Liver (tissue), 9 donors: ENCODE data around the gene NDUFS3. TPM values are rescaled to one million over a fixed set of nuclear protein-coding genes. Genes with fewer than 3 reads are reported as not detected.
A peak's percentile ranks its signal among the peaks of the same experiment; 100 is the strongest.

Experiments
- DNase-seq: peaks from one replicate; pipeline ENCODE4 v3.0.0-alpha.2; 2017; ENCODE audit warnings: low spot score
- H3K27ac ChIP-seq, 2 donors: one replicate each; pipeline ENCODE4 v1.7.0; 2013; ENCODE audit warnings: inconsistent platforms in 2 of 2, low read length in 2 of 2, control low read depth in 1 of 2, low read depth in 1 of 2, mild to moderate bottlenecking in 1 of 2
- H3K27me3 ChIP-seq, 4 donors: one replicate each; pipeline versions ENCODE4 v1.6.1 to v1.7.0; 2013; ENCODE audit warnings: low read length in 3 of 4, inconsistent platforms in 1 of 4, mild to moderate bottlenecking in 1 of 4, moderate library complexity in 1 of 4; ENCODE audit not compliant: control insufficient read depth in 4 of 4, insufficient read depth in 4 of 4
- H3K36me3 ChIP-seq, 4 donors: one replicate each; pipeline versions ENCODE4 v1.6.1 to v1.7.0; 2013; ENCODE audit warnings: low read length in 3 of 4, mild to moderate bottlenecking in 3 of 4, low read depth in 1 of 4, moderate library complexity in 1 of 4; ENCODE audit not compliant: control insufficient read depth in 4 of 4, insufficient read depth in 3 of 4
- H3K4me1 ChIP-seq, 4 donors: one replicate each; pipeline versions ENCODE4 v1.6.1 to v1.7.0; 2013; ENCODE audit warnings: low read length in 3 of 4, mild to moderate bottlenecking in 3 of 4, moderate library complexity in 1 of 4; ENCODE audit not compliant: control insufficient read depth in 4 of 4, insufficient read depth in 4 of 4
- H3K4me3 ChIP-seq, 3 donors: one replicate each; pipeline versions ENCODE4 v1.6.1 to v1.7.0; 2013; ENCODE audit warnings: low read length in 3 of 3, control low read depth in 1 of 3, low read depth in 1 of 3, mild to moderate bottlenecking in 1 of 3
- H3K9ac ChIP-seq, 2 donors: one replicate each; pipeline ENCODE4 v1.7.0; 2013; ENCODE audit warnings: low read length in 2 of 2, mild to moderate bottlenecking in 2 of 2, moderate library complexity in 2 of 2, control low read depth in 1 of 2, low read depth in 1 of 2
- H3K9me3 ChIP-seq, 4 donors: one replicate each; pipeline versions ENCODE4 v1.6.1 to v1.7.0; 2013; ENCODE audit warnings: low read length in 3 of 4; ENCODE audit not compliant: control insufficient read depth in 4 of 4
- ATF3 ChIP-seq: IDR thresholded peaks from 2 replicates; pipeline ENCODE4 v1.6.1; 2016; ENCODE audit warnings: antibody characterized with exemption
- EGR1 ChIP-seq, 2 donors: IDR thresholded peaks; 2 replicates each; pipeline ENCODE4 v1.6.1; 2016 to 2018; ENCODE audit warnings: antibody characterized with exemption in 2 of 2, low read depth in 2 of 2
- FOXA1 ChIP-seq: IDR thresholded peaks from 2 replicates; pipeline ENCODE4 v1.6.1; 2016; ENCODE audit warnings: antibody characterized with exemption
- FOXA2 ChIP-seq: IDR thresholded peaks from 2 replicates; pipeline ENCODE4 v1.6.1; 2016; ENCODE audit warnings: antibody characterized with exemption
- GABPA ChIP-seq, 2 donors: IDR thresholded peaks in 1 of 2; conservative IDR thresholded peaks in 1 of 2; 2 replicates each; pipeline ENCODE4 v1.6.1; 2016; ENCODE audit warnings: antibody characterized with exemption in 2 of 2, mild to moderate bottlenecking in 1 of 2, moderate library complexity in 1 of 2
- HNF4A ChIP-seq, 2 donors: conservative IDR thresholded peaks; 2 replicates each; pipeline ENCODE4 v1.6.1; 2016; ENCODE audit warnings: antibody characterized with exemption in 2 of 2, mild to moderate bottlenecking in 2 of 2
- HNF4G ChIP-seq: IDR thresholded peaks from 2 replicates; pipeline ENCODE4 v1.6.1; 2016; ENCODE audit warnings: antibody characterized with exemption
- JUND ChIP-seq, 2 donors: IDR thresholded peaks; 2 replicates each; pipeline ENCODE4 v1.6.1; 2016; ENCODE audit warnings: antibody characterized with exemption in 2 of 2
- RAD21 ChIP-seq, 2 donors: IDR thresholded peaks; 2 replicates each; pipeline ENCODE4 v1.6.1; 2016; ENCODE audit warnings: antibody characterized with exemption in 2 of 2, mild to moderate bottlenecking in 2 of 2
- REST ChIP-seq: IDR thresholded peaks from 2 replicates; pipeline ENCODE4 v1.6.1; 2016; ENCODE audit warnings: antibody characterized with exemption, mild to moderate bottlenecking
- RXRA ChIP-seq, 2 donors: IDR thresholded peaks; 2 replicates each; pipeline ENCODE4 v1.6.1; 2017 to 2018; ENCODE audit warnings: antibody characterized with exemption in 2 of 2, mild to moderate bottlenecking in 1 of 2
- SP1 ChIP-seq: IDR thresholded peaks from 2 replicates; pipeline ENCODE4 v1.6.1; 2018; ENCODE audit warnings: antibody characterized with exemption, mild to moderate bottlenecking
- TAF1 ChIP-seq: conservative IDR thresholded peaks from 2 replicates; pipeline ENCODE4 v1.6.1; 2016; ENCODE audit warnings: antibody characterized with exemption, mild to moderate bottlenecking
- YY1 ChIP-seq: IDR thresholded peaks from 2 replicates; pipeline ENCODE4 v1.6.1; 2016; ENCODE audit warnings: antibody characterized with exemption, mild to moderate bottlenecking
- WGBS: extraction: QIAGEN DNeasy Blood & Tissue Kit; methylation state at CpG from one replicate; pipeline ENCODE4 v1.1.7; 2013; 5-methylcytosine and 5-hydroxymethylcytosine counted together
- polyA plus RNA-seq, 2 donors: library from polyadenylated mRNA; stranded (reverse) in 1 of 2; unstranded in 1 of 2; fragments of 200-250 nt in 1 of 2; fragments of >200 nt in 1 of 2; fragmentation: Nextera tagmentation in 1 of 2; extraction: Ambion mirVana in 1 of 2; gene quantifications; one replicate each; pipeline versions ENCODE4 v1.2.1 to v1.2.3, GENCODE V29; 2013 to 2015
- total RNA-seq, 2 donors: library from RNA; depleted of rRNA; stranded (reverse); fragments of >200 nt; gene quantifications; one replicate each; pipeline ENCODE4 v1.2.3, GENCODE V29; 2014
- TF ChIP-seq, protein P1 (sequence below): IDR thresholded peaks from 2 replicates; pipeline ENCODE4 v1.6.1; 2016; ENCODE audit warnings: antibody characterized with exemption
- TF ChIP-seq, protein P2 (sequence below): fragments of 150-350 bp; IDR thresholded peaks from 2 replicates; pipeline ENCODE4 v1.5.1; 2017; ENCODE audit warnings: improper control_type of control experiment, low read depth, low read length; ENCODE audit not compliant: missing input control
- TF ChIP-seq, protein P3 (sequence below): IDR thresholded peaks from 2 replicates; pipeline ENCODE4 v1.6.1; 2016; ENCODE audit warnings: antibody characterized with exemption
- donor health status: healthy.
- donor health status: healthy.
- donor health status: healthy.
- donor health status: healthy.
- donor health status: healthy.

NDUFS3 gene
- total and polyA plus RNA-seq, 4 donors = 43.8 to 101 (median 67.8) TPM

GRCh38 chr11:47571895-47572294, 7.0 kb upstream of the NDUFS3 start:
- Histone ChIP-seq H3K9ac (no peak overlapping the region), H3K9me3 (no peaks in the 10 kb centered on the region), H3K4me1 (peaks cover 3 to 30% (median 25%) of the 10 kb centered on the region in 4 donors), H3K27me3 (no peaks in the 10 kb centered on the region), H3K27ac (peak overlapping the region in 1 of 2 donors; percentile 2), H3K4me3 (no peak overlapping the region), H3K36me3 (peaks cover 0 to 15% (median 4%) of the 10 kb centered on the region in 4 donors)
- no peak for DNase-seq
- no peak for TF ChIP-seq JUND (IDR thresholded peaks at IDR 0.05)
- TF ChIP-seq GABPA (IDR thresholded peaks at IDR 0.05 in 1 of 2, conservative IDR thresholded peaks at IDR 0.05 in 1 of 2) = no peak
- TF ChIP-seq HNF4A (conservative IDR thresholded peaks at IDR 0.05) = no peak
- no peak for TF ChIP-seq RXRA (IDR thresholded peaks at IDR 0.05)
- no peak for TF ChIP-seq YY1
- no peak for TF ChIP-seq HNF4G
- TF ChIP-seq SP1 = no peak
- TF ChIP-seq FOXA2 = no peak
- TF ChIP-seq TAF1 = no peak
- TF ChIP-seq, protein P1, sequence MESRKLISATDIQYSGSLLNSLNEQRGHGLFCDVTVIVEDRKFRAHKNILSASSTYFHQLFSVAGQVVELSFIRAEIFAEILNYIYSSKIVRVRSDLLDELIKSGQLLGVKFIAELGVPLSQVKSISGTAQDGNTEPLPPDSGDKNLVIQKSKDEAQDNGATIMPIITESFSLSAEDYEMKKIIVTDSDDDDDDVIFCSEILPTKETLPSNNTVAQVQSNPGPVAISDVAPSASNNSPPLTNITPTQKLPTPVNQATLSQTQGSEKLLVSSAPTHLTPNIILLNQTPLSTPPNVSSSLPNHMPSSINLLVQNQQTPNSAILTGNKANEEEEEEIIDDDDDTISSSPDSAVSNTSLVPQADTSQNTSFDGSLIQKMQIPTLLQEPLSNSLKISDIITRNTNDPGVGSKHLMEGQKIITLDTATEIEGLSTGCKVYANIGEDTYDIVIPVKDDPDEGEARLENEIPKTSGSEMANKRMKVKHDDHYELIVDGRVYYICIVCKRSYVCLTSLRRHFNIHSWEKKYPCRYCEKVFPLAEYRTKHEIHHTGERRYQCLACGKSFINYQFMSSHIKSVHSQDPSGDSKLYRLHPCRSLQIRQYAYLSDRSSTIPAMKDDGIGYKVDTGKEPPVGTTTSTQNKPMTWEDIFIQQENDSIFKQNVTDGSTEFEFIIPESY = no peak
- no peak for TF ChIP-seq REST
- no peak for TF ChIP-seq EGR1 (IDR thresholded peaks at IDR 0.05; ENCODE audit: low read depth in 2 of 2)
- TF ChIP-seq, protein P2, sequence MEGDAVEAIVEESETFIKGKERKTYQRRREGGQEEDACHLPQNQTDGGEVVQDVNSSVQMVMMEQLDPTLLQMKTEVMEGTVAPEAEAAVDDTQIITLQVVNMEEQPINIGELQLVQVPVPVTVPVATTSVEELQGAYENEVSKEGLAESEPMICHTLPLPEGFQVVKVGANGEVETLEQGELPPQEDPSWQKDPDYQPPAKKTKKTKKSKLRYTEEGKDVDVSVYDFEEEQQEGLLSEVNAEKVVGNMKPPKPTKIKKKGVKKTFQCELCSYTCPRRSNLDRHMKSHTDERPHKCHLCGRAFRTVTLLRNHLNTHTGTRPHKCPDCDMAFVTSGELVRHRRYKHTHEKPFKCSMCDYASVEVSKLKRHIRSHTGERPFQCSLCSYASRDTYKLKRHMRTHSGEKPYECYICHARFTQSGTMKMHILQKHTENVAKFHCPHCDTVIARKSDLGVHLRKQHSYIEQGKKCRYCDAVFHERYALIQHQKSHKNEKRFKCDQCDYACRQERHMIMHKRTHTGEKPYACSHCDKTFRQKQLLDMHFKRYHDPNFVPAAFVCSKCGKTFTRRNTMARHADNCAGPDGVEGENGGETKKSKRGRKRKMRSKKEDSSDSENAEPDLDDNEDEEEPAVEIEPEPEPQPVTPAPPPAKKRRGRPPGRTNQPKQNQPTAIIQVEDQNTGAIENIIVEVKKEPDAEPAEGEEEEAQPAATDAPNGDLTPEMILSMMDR = no peak
- TF ChIP-seq, protein P3, sequence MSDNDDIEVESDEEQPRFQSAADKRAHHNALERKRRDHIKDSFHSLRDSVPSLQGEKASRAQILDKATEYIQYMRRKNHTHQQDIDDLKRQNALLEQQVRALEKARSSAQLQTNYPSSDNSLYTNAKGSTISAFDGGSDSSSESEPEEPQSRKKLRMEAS = no peak
- TF ChIP-seq RAD21 (IDR thresholded peaks at IDR 0.05) = no peak
- TF ChIP-seq FOXA1 = no peak
- no peak for TF ChIP-seq ATF3
- 93% methylated on average over 1 of the region's 1 CpG for WGBS
